C4-2B (cell line): ENCODE results near the gene PELI3.

ENCODE experiments used
- H3K27ac ChIP-seq: fragments of 450-650 bp; 2 replicates; pipeline ENCODE4 v1.5.1; 2017
- ZFX ChIP-seq: fragments of 450-650 bp; IDR thresholded peaks from 2 replicates; pipeline ENCODE4 v1.6.1; 2017
- TF ChIP-seq, protein P1 (sequence below): fragments of 450-650 bp; conservative IDR thresholded peaks from 2 replicates; pipeline ENCODE4 v1.5.1; 2017; ENCODE audit warnings: mild to moderate bottlenecking

Gene PELI3

GRCh38 chr11:66523611-66524010 lies 56.9 kb downstream of the PELI3 start:
- H3K27ac ChIP-seq: no peak overlapping the region
- TF ChIP-seq, protein P1, sequence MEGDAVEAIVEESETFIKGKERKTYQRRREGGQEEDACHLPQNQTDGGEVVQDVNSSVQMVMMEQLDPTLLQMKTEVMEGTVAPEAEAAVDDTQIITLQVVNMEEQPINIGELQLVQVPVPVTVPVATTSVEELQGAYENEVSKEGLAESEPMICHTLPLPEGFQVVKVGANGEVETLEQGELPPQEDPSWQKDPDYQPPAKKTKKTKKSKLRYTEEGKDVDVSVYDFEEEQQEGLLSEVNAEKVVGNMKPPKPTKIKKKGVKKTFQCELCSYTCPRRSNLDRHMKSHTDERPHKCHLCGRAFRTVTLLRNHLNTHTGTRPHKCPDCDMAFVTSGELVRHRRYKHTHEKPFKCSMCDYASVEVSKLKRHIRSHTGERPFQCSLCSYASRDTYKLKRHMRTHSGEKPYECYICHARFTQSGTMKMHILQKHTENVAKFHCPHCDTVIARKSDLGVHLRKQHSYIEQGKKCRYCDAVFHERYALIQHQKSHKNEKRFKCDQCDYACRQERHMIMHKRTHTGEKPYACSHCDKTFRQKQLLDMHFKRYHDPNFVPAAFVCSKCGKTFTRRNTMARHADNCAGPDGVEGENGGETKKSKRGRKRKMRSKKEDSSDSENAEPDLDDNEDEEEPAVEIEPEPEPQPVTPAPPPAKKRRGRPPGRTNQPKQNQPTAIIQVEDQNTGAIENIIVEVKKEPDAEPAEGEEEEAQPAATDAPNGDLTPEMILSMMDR: no peak
- TF ChIP-seq ZFX: no peak

- TF ChIP-seq ZFX: no peak
- TF ChIP-seq, protein P1: no peak
- H3K27ac ChIP-seq: no peak overlapping the region
Observed at GRCh38 chr11:66524304-66525040, 57.8 kb downstream of the PELI3 start.
